ENCODE data around the gene GALNT9. TPM values are rescaled to one million over a fixed set of nuclear protein-coding genes. Genes with fewer than 3 reads are reported as not detected.

GALNT9 gene
- total and polyA plus RNA-seq, 2 donors (not counting 1 experiment from before 2014, with no cell fraction given) = 0.71 to 2.4 TPM

- Histone ChIP-seq H2AFZ (ENCODE audit: insufficient read depth, low read depth, low read length, poor library complexity, severe bottlenecking) (no peak overlapping the region), H3K27me3 (replicated peaks in 1 of 4; ENCODE audit: control extremely low read depth in 1 of 4, control insufficient read depth in 3 of 4, insufficient read depth in 4 of 4, low read length in 3 of 4) (peaks cover 0 to 48% (median 13%) of the 10 kb centered on the region in 4 experiments), H3K4me1 (ENCODE audit: control insufficient read depth in 2 of 2, insufficient read depth in 2 of 2, low read length in 2 of 2) (peaks cover 9 to 15% of the 10 kb centered on the region in 2 donors), H3K79me2 (ENCODE audit: control insufficient read depth, insufficient read depth, low read length) (no peaks in the 10 kb centered on the region), H3K9ac (ENCODE audit: low read length) (no peak overlapping the region), H3K27ac (ENCODE audit: low read length in 2 of 2) (no peak overlapping the region), H4K20me1 (ENCODE audit: control insufficient read depth, insufficient read depth, low read length, poor library complexity, severe bottlenecking) (no peaks in the 10 kb centered on the region), H3K36me3 (replicated peaks in 1 of 2; ENCODE audit: control extremely low read depth in 1 of 2, control insufficient read depth in 1 of 2, extremely low read depth in 1 of 2, insufficient read depth in 2 of 2, low read length in 1 of 2) (no peaks in the 10 kb centered on the region), H3K9me3 (ENCODE audit: control extremely low read depth in 1 of 3, control insufficient read depth in 2 of 3, insufficient read depth in 1 of 3, low read length in 2 of 3) (peaks cover 0 to 9% (median 0%) of the 10 kb centered on the region in 3 donors), H3K4me2 (replicated peaks; ENCODE audit: low read depth, low read length, poor library complexity, severe bottlenecking) (no peak overlapping the region), H3K4me3 (ENCODE audit: control extremely low read depth in 1 of 5, extremely low read depth in 1 of 5, insufficient read depth in 1 of 5, low read depth in 2 of 5, low read length in 4 of 5) (no peak overlapping the region)
- ChIA-PET POLR2A (no interaction called here), CTCF (no interaction called here)
- intact Hi-C loops (cut with micrococcal nuclease) = no loop called here
- no peak overlapping the region for H3K4me3 Mint-ChIP-seq
- H3K9me3 Mint-ChIP-seq (ENCODE audit: insufficient read depth) = no peaks in the 10 kb centered on the region
- peaks cover 31% of the 10 kb centered on the region for H3K27me3 Mint-ChIP-seq
- DNase-seq (no peak), ATAC-seq (ENCODE audit: low read depth) (no peak)
- 83% methylated on average over 40 of the region's 42 CpGs for WGBS (ENCODE audit: insufficient coverage)
- TF ChIP-seq, protein P1, sequence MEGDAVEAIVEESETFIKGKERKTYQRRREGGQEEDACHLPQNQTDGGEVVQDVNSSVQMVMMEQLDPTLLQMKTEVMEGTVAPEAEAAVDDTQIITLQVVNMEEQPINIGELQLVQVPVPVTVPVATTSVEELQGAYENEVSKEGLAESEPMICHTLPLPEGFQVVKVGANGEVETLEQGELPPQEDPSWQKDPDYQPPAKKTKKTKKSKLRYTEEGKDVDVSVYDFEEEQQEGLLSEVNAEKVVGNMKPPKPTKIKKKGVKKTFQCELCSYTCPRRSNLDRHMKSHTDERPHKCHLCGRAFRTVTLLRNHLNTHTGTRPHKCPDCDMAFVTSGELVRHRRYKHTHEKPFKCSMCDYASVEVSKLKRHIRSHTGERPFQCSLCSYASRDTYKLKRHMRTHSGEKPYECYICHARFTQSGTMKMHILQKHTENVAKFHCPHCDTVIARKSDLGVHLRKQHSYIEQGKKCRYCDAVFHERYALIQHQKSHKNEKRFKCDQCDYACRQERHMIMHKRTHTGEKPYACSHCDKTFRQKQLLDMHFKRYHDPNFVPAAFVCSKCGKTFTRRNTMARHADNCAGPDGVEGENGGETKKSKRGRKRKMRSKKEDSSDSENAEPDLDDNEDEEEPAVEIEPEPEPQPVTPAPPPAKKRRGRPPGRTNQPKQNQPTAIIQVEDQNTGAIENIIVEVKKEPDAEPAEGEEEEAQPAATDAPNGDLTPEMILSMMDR (IDR thresholded peaks at IDR 0.05) = no peak
- no peak for TF ChIP-seq EZH2 (IDR thresholded peaks at IDR 0.05; ENCODE audit: borderline replicate concordance, insufficient read depth, low read depth, low read length, poor library complexity, severe bottlenecking)
- no peak overlapping the region for H3K27ac Mint-ChIP-seq
- H3K4me1 Mint-ChIP-seq = no peaks in the 10 kb centered on the region
Measured at GRCh38 chr12:132202929-132203721, 126.3 kb downstream of the GALNT9 start.

- no peaks in the 10 kb centered on the region for H3K36me3 ChIP-seq (replicated peaks in 1 of 2; ENCODE audit: control extremely low read depth in 1 of 2, control insufficient read depth in 1 of 2, extremely low read depth in 1 of 2, insufficient read depth in 2 of 2, low read length in 1 of 2)
- Mint-ChIP-seq H3K27ac (no peak overlapping the region), H3K4me1 (no peaks in the 10 kb centered on the region), H3K9me3 (ENCODE audit: insufficient read depth) (no peaks in the 10 kb centered on the region), H3K4me3 (no peak overlapping the region), H3K27me3 (peaks cover 27% of the 10 kb centered on the region)
- ATAC-seq (ENCODE audit: low read depth) = no peak
- H3K79me2 ChIP-seq (ENCODE audit: control insufficient read depth, insufficient read depth, low read length) = no peaks in the 10 kb centered on the region
- no peak overlapping the region for H3K27ac ChIP-seq (ENCODE audit: low read length in 2 of 2)
- peaks cover 0 to 44% (median 12%) of the 10 kb centered on the region in 4 experiments for H3K27me3 ChIP-seq (replicated peaks in 1 of 4; ENCODE audit: control extremely low read depth in 1 of 4, control insufficient read depth in 3 of 4, insufficient read depth in 4 of 4, low read length in 3 of 4)
- intact Hi-C loops (cut with micrococcal nuclease) = no loop called here
- H3K9me3 ChIP-seq (ENCODE audit: control extremely low read depth in 1 of 3, control insufficient read depth in 2 of 3, insufficient read depth in 1 of 3, low read length in 2 of 3) = peaks cover 0 to 9% (median 0%) of the 10 kb centered on the region in 3 donors
- peaks cover 9 to 15% of the 10 kb centered on the region in 2 donors for H3K4me1 ChIP-seq (ENCODE audit: control insufficient read depth in 2 of 2, insufficient read depth in 2 of 2, low read length in 2 of 2)
- CTCF ChIA-PET = no interaction called here
- POLR2A ChIA-PET = no interaction called here
- H3K4me3 ChIP-seq (ENCODE audit: control extremely low read depth in 1 of 5, extremely low read depth in 1 of 5, insufficient read depth in 1 of 5, low read depth in 2 of 5, low read length in 4 of 5) = no peak overlapping the region
- H3K9ac ChIP-seq (ENCODE audit: low read length) = no peak overlapping the region
- DNase-seq = no peak
- H2AFZ ChIP-seq (ENCODE audit: insufficient read depth, low read depth, low read length, poor library complexity, severe bottlenecking) = no peak overlapping the region
- H3K4me2 ChIP-seq (replicated peaks; ENCODE audit: low read depth, low read length, poor library complexity, severe bottlenecking) = no peak overlapping the region
- H4K20me1 ChIP-seq (ENCODE audit: control insufficient read depth, insufficient read depth, low read length, poor library complexity, severe bottlenecking) = no peaks in the 10 kb centered on the region
- no peak for TF ChIP-seq EZH2 (IDR thresholded peaks at IDR 0.05; ENCODE audit: borderline replicate concordance, insufficient read depth, low read depth, low read length, poor library complexity, severe bottlenecking)
- TF ChIP-seq, protein P1 (IDR thresholded peaks at IDR 0.05) = no peak
- 91% methylated on average over 23 of the region's 23 CpGs for WGBS (ENCODE audit: insufficient coverage)
Measured at GRCh38 chr12:132201391-132202120, 127.8 kb downstream of the GALNT9 start.

Data from B cell (primary cell).